A549 (cell line): ENCODE measurements around the gene RBMS3.

Experiments
- CHD2 ChIP-seq: fragments of 150-350 bp; IDR thresholded peaks from 2 replicates; pipeline ENCODE4 v1.6.1; 2014; ENCODE audit warnings: low read length; ENCODE audit not compliant: partially characterized antibody
- ESRRA ChIP-seq: fragments of 150-350 bp; IDR thresholded peaks from 2 replicates; pipeline ENCODE4 v1.6.1; 2014; ENCODE audit warnings: mild to moderate bottlenecking, low read length, borderline replicate concordance
- MAZ ChIP-seq: fragments of 150-350 bp; IDR thresholded peaks from 2 replicates; pipeline ENCODE4 v1.6.1; 2014; ENCODE audit warnings: antibody characterized with exemption, low read depth, low read length, borderline replicate concordance
- TF ChIP-seq, protein P1 (sequence below): fragments of >200 bp; sonication (Bioruptor Twin); formaldehyde crosslinking; IDR thresholded peaks from 3 replicates; pipeline ENCODE4 v1.5.1; 2016

DNA sequence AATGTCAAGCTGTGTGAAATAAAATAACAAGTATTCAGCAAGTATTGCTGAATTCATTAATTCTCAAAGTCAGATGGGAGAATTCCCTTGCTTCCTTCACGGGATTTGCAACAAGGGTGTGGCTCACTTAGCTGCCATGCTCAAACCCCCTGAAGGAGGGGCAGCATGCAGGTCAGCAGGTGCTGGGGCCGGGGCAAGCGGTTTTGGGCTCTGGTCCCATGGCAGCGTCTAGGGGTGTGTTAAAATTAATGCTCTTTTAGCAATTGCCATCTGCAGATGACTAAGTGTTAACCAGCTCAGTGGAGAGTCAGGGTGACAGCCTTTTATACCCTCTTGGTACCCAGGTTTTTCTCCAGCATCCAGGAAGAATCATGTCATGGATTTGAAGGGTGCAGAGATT, 40.0 kb upstream of the RBMS3 start:
- TF ChIP-seq CHD2 (no peak), ESRRA (no peak), MAZ (no peak)
- TF ChIP-seq, protein P1, sequence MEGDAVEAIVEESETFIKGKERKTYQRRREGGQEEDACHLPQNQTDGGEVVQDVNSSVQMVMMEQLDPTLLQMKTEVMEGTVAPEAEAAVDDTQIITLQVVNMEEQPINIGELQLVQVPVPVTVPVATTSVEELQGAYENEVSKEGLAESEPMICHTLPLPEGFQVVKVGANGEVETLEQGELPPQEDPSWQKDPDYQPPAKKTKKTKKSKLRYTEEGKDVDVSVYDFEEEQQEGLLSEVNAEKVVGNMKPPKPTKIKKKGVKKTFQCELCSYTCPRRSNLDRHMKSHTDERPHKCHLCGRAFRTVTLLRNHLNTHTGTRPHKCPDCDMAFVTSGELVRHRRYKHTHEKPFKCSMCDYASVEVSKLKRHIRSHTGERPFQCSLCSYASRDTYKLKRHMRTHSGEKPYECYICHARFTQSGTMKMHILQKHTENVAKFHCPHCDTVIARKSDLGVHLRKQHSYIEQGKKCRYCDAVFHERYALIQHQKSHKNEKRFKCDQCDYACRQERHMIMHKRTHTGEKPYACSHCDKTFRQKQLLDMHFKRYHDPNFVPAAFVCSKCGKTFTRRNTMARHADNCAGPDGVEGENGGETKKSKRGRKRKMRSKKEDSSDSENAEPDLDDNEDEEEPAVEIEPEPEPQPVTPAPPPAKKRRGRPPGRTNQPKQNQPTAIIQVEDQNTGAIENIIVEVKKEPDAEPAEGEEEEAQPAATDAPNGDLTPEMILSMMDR: no peak
